H1 (cell line): ENCODE measurements around the gene NFE2L2. TPM values are rescaled to one million over a fixed set of nuclear protein-coding genes. Genes with fewer than 3 reads are reported as not detected.

Source experiments
- CBX5 ChIP-seq: fragments of 300-800, 300-1000 bp; sonication (generic); IDR thresholded peaks from 2 replicates; pipeline ENCODE4 v1.7.1; 2016; ENCODE audit warnings: antibody characterized with exemption, low read length, low read depth
- SUZ12 ChIP-seq: fragments of 200-600 bp; sonication (generic); IDR thresholded peaks from 2 replicates; pipeline ENCODE4 v1.6.1; 2012; ENCODE audit warnings: mild to moderate bottlenecking, inconsistent platforms, low read length, moderate library complexity, mixed read lengths
- polyA plus RNA-seq, 7 experiments: library from polyadenylated mRNA; depleted of rRNA in 3 of 7; stranded (reverse) in 5 of 7; unstranded in 2 of 7; fragments of >200 nt in 5 of 7; fragments of 200-250 nt in 2 of 7; gene quantifications; 1 replicate in 5 of 7; 2 replicates in 1 of 7; 4 replicates in 1 of 7; pipeline versions ENCODE4 v1.2.1 to v1.2.3, GENCODE V29; 2011 to 2013; ENCODE audit warnings: missing spikeins in 2 of 7, mixed read lengths in 2 of 7
- total RNA-seq: library from RNA; stranded (reverse); fragmentation: NEBNext Ultra II Directional; extraction: Animal tissue kit (Norgen Biotek cat#: 25700); gene quantifications from 2 replicates; pipeline ENCODE4 v1.2.1, GENCODE V29; 2021
- TF ChIP-seq, protein P1 (sequence below): IDR thresholded peaks from 2 replicates; pipeline ENCODE4 v1.6.1; 2011; ENCODE audit warnings: low read length, improper control_type of control experiment
- TF ChIP-seq, protein P2 (sequence below): IDR thresholded peaks from 2 replicates; pipeline ENCODE4 v1.6.1; 2011; ENCODE audit warnings: low read depth, mild to moderate bottlenecking, low read length; ENCODE audit not compliant: insufficient read depth

NFE2L2 gene
- total and polyA plus RNA-seq, 2 of the 8 experiments (the other 6 are each of a cell fraction or from before 2014, with no cell fraction given), result 33.2 to 34.5 TPM

DNA sequence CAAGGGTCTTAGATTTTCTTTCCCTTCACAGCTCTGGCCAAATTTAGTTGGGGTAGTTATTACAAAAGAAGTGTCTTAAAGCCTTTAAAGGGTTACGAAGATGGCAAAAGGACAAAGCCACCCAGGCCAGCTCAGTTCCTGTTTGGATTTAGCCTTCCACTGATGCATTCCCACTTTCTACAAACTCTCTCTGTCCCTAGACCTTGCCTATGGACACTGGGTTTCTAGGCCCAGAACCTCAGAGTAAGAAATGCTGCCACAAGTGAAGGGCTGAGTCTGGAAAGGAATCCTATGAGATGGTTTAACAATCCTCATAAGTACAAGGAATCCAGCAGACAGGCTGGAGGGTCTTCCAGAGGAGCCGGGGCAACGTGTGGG, 13.4 kb downstream of the NFE2L2 start (continued):
- TF ChIP-seq, protein P1, sequence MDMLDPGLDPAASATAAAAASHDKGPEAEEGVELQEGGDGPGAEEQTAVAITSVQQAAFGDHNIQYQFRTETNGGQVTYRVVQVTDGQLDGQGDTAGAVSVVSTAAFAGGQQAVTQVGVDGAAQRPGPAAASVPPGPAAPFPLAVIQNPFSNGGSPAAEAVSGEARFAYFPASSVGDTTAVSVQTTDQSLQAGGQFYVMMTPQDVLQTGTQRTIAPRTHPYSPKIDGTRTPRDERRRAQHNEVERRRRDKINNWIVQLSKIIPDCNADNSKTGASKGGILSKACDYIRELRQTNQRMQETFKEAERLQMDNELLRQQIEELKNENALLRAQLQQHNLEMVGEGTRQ, result no peak
- no peak for TF ChIP-seq CBX5
- TF ChIP-seq SUZ12, result no peak
- TF ChIP-seq, protein P2, sequence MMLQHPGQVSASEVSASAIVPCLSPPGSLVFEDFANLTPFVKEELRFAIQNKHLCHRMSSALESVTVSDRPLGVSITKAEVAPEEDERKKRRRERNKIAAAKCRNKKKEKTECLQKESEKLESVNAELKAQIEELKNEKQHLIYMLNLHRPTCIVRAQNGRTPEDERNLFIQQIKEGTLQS, result no peak
